B cell (primary cell): ENCODE data around the gene SPATA3. TPM values are rescaled to one million over a fixed set of nuclear protein-coding genes. Genes with fewer than 3 reads are reported as not detected.

Source experiments
- ATAC-seq: fragments of 200-7000 bp; cut with Tn5 transposase; one replicate; pipeline ENCODE4 v1.10.0; 2021; ENCODE audit warnings: low read depth, mild to moderate bottlenecking, moderate number of reproducible peaks, moderate library complexity
- CTCF ChIA-PET: fragments of 350-600 bp; sonication (Branson Sonifier 250); formaldehyde crosslinking; loops from one replicate; lab custom pipeline; 2021; ENCODE audit warnings: antibody characterized with exemption, inconsistent platforms; lab: Charles Lee
- POLR2A ChIA-PET: fragments of 350-600 bp; sonication (Branson Sonifier 250); formaldehyde crosslinking; loops from one replicate; lab custom pipeline; 2021; ENCODE audit warnings: antibody characterized with exemption; lab: Charles Lee
- DNase-seq: peaks from one replicate; pipeline ENCODE4 v3.0.0; 2013
- H2AFZ ChIP-seq: 2 replicates; pipeline ENCODE4 v1.6.1; 2012; ENCODE audit warnings: mild to moderate bottlenecking, low read depth, low read length; ENCODE audit not compliant: insufficient read depth, poor library complexity, severe bottlenecking
- H3K27ac ChIP-seq, 2 donors: 1 replicate in 1 of 2; 2 replicates in 1 of 2; pipeline ENCODE4 v1.5.1; 2012 to 2013; ENCODE audit warnings: low read length in 2 of 2, mild to moderate bottlenecking in 2 of 2, moderate library complexity in 1 of 2
- H3K27me3 ChIP-seq, 4 experiments: fragments of 200-600 bp in 1 of 4; sonication (generic) in 1 of 4; replicated peaks in 1 of 4; 1 replicate in 2 of 4; 2 replicates in 2 of 4; pipeline versions ENCODE4 v1.6.1 to v1.7.0; 2013 to 2016; ENCODE audit warnings: low read length in 3 of 4, mild to moderate bottlenecking in 2 of 4, mixed read lengths in 1 of 4, moderate library complexity in 1 of 4; ENCODE audit not compliant: insufficient read depth in 4 of 4, control insufficient read depth in 3 of 4; ENCODE audit errors: control extremely low read depth in 1 of 4
- H3K36me3 ChIP-seq, 2 experiments: replicated peaks in 1 of 2; 1 replicate in 1 of 2; 2 replicates in 1 of 2; pipeline versions ENCODE4 v1.6.1 to v1.7.1; 2013; ENCODE audit warnings: low read length in 1 of 2; ENCODE audit not compliant: insufficient read depth in 2 of 2, control insufficient read depth in 1 of 2; ENCODE audit errors: control extremely low read depth in 1 of 2, extremely low read depth in 1 of 2
- H3K4me1 ChIP-seq, 2 donors: fragments of 200-600 bp in 1 of 2; sonication (generic) in 1 of 2; 1 replicate in 1 of 2; 2 replicates in 1 of 2; pipeline versions ENCODE4 v1.5.1 to v1.6.1; 2013 to 2017; ENCODE audit warnings: low read length in 2 of 2; ENCODE audit not compliant: control insufficient read depth in 2 of 2, insufficient read depth in 2 of 2
- H3K4me2 ChIP-seq: replicated peaks from 2 replicates; pipeline ENCODE3; 2012; ENCODE audit warnings: mild to moderate bottlenecking, low read depth, low read length; ENCODE audit not compliant: poor library complexity, severe bottlenecking
- H3K4me3 ChIP-seq, 5 experiments: fragments of 200-600 bp in 1 of 5; sonication (generic) in 1 of 5; 1 replicate in 3 of 5; 2 replicates in 2 of 5; pipeline versions ENCODE4 v1.5.1 to v1.7.0; 2011 to 2016; ENCODE audit warnings: low read length in 4 of 5, mild to moderate bottlenecking in 4 of 5, low read depth in 2 of 5, control low read depth in 1 of 5, moderate library complexity in 1 of 5; ENCODE audit not compliant: insufficient read depth in 1 of 5; ENCODE audit errors: control extremely low read depth in 1 of 5, extremely low read depth in 1 of 5
- H3K79me2 ChIP-seq: fragments of 200-600 bp; sonication (generic); one replicate; pipeline ENCODE4 v1.6.0; 2016; ENCODE audit warnings: low read length; ENCODE audit not compliant: control insufficient read depth, insufficient read depth
- H3K9ac ChIP-seq: fragments of 200-600 bp; sonication (generic); 2 replicates; pipeline ENCODE4 v1.6.1; 2017; ENCODE audit warnings: mild to moderate bottlenecking, low read length, moderate library complexity
- H3K9me3 ChIP-seq, 3 donors: one replicate each; pipeline versions ENCODE4 v1.6.1 to v1.7.1; 2013; ENCODE audit warnings: low read length in 2 of 3; ENCODE audit not compliant: control insufficient read depth in 2 of 3, insufficient read depth in 1 of 3; ENCODE audit errors: control extremely low read depth in 1 of 3
- H4K20me1 ChIP-seq: 2 replicates; pipeline ENCODE4 v1.6.0; 2012; ENCODE audit warnings: mild to moderate bottlenecking, low read length; ENCODE audit not compliant: insufficient read depth, control insufficient read depth, poor library complexity, severe bottlenecking
- H3K27ac Mint-ChIP-seq: one replicate; pipeline ENCODE4 v1.8.0; 2021; ENCODE audit warnings: mixed read lengths
- H3K27me3 Mint-ChIP-seq: one replicate; pipeline ENCODE4 v1.8.0; 2021; ENCODE audit warnings: mixed read lengths
- H3K4me1 Mint-ChIP-seq: one replicate; pipeline ENCODE4 v1.8.0; 2021; ENCODE audit warnings: mixed read lengths
- H3K4me3 Mint-ChIP-seq: one replicate; pipeline ENCODE4 v1.8.0; 2021; ENCODE audit warnings: mixed read lengths
- H3K9me3 Mint-ChIP-seq: one replicate; pipeline ENCODE4 v1.8.0; 2022; ENCODE audit warnings: mixed read lengths; ENCODE audit not compliant: insufficient read depth
- EZH2 ChIP-seq: IDR thresholded peaks from 2 replicates; pipeline ENCODE4 v1.6.1; 2012; ENCODE audit warnings: borderline replicate concordance, low read depth, mild to moderate bottlenecking, moderate library complexity, low read length; ENCODE audit not compliant: insufficient read depth, poor library complexity, severe bottlenecking
- WGBS: methylation state at CpG from one replicate; pipeline ENCODE4 v1.1.5; 2013; ENCODE audit warnings: missing lambda C conversion rate; ENCODE audit not compliant: insufficient coverage; 5-methylcytosine and 5-hydroxymethylcytosine counted together
- intact Hi-C: fragments of 100-400 bp; cut with micrococcal nuclease; formaldehyde crosslinking; loops from one replicate; pipeline ENCODE4 v1.10.0; 2022
- polyA plus RNA-seq: library from polyadenylated mRNA; depleted of rRNA; stranded (reverse); fragments of >200 nt; gene quantifications from 2 replicates; pipeline ENCODE4 v1.2.3, GENCODE V29; 2012
- total RNA-seq, 2 donors: library from RNA; stranded (reverse); fragments of 120-200 nt in 1 of 2; gene quantifications; 1 replicate in 1 of 2; 2 replicates in 1 of 2; pipeline versions ENCODE4 v1.2.3 to v1.2.4, GENCODE V29; 2013 to 2022
- TF ChIP-seq, protein P1 (sequence below): fragments of 200-600 bp; IDR thresholded peaks from one replicate; pipeline ENCODE4 v1.8.0; 2022; ENCODE audit warnings: antibody characterized with exemption, mild to moderate bottlenecking

The SPATA3 gene
- total and polyA plus RNA-seq, 2 donors (not counting 1 experiment from before 2014, with no cell fraction given), result not detected

DNA sequence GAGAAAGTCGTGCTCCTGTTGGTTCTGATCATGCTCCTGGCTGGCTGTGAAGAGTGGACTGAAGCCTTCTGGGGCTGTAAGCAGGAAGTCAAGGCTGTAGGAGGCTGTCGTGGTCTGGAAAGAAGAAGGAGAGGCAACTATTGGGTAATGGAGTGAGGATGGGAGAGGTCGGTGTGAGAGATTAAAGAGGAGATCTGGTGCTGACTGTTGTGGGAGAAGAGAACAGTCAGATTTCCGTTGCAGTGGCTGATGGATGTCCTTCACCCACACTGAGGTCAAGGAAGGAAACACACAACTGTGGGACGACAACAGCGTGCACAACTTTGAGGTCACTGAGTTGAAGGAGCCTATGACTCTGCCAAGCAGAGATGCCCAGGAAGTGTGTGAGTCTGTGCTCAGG, 57.9 kb downstream of the SPATA3 start:
- H3K4me3 Mint-ChIP-seq, result peak overlapping the region; percentile 11
- POLR2A ChIA-PET, result no interaction called here
- peaks cover 21% of the 10 kb centered on the region for H3K79me2 ChIP-seq

More for the DNA sequence above, 57.9 kb downstream of the SPATA3 start:
- Mint-ChIP-seq H3K27me3 (peaks cover 23% of the 10 kb centered on the region), H3K9me3 (no peaks in the 10 kb centered on the region), H3K4me1 (peaks cover 28% of the 10 kb centered on the region), H3K27ac (peak overlapping the region; percentile 23)
- Histone ChIP-seq H3K4me2 (no peak overlapping the region), H3K4me1 (peaks cover 20 to 27% of the 10 kb centered on the region in 2 donors), H3K27me3 (peaks cover 0 to 19% (median 0%) of the 10 kb centered on the region in 4 experiments), H2AFZ (no peak overlapping the region), H4K20me1 (peaks cover 19% of the 10 kb centered on the region), H3K36me3 (no peaks in the 10 kb centered on the region), H3K4me3 (no peak overlapping the region), H3K9me3 (no peaks in the 10 kb centered on the region), H3K27ac (no peak overlapping the region), H3K9ac (no peak overlapping the region)
- WGBS, result 70% methylated on average over 6 of the region's 6 CpGs
- intact Hi-C loops, result loop anchor here (1.0 to 10.0 kb wide), 3 partner anchors 17 to 1501 kb away; partner anchors contain the start of genes C2orf72, EIF4E2 and TIGD1
- TF ChIP-seq, protein P1, sequence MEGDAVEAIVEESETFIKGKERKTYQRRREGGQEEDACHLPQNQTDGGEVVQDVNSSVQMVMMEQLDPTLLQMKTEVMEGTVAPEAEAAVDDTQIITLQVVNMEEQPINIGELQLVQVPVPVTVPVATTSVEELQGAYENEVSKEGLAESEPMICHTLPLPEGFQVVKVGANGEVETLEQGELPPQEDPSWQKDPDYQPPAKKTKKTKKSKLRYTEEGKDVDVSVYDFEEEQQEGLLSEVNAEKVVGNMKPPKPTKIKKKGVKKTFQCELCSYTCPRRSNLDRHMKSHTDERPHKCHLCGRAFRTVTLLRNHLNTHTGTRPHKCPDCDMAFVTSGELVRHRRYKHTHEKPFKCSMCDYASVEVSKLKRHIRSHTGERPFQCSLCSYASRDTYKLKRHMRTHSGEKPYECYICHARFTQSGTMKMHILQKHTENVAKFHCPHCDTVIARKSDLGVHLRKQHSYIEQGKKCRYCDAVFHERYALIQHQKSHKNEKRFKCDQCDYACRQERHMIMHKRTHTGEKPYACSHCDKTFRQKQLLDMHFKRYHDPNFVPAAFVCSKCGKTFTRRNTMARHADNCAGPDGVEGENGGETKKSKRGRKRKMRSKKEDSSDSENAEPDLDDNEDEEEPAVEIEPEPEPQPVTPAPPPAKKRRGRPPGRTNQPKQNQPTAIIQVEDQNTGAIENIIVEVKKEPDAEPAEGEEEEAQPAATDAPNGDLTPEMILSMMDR, result no peak
- TF ChIP-seq EZH2, result no peak
- CTCF ChIA-PET, result interaction anchor here (1.2 to 1.8 kb wide), 6 partner anchors 9 to 230 kb away, joined by 3 to 17 read pairs (median 8); no protein-coding TSS in a partner anchor
- ATAC-seq (no peak), DNase-seq (no peak)
